ENCODE data around the gene ATXN7. TPM values are rescaled to one million over a fixed set of nuclear protein-coding genes. Genes with fewer than 3 reads are reported as not detected.

The ATXN7 gene
- total and polyA plus RNA-seq, 2 experiments from 2014 or later = 3.0 to 14.4 TPM

DNA sequence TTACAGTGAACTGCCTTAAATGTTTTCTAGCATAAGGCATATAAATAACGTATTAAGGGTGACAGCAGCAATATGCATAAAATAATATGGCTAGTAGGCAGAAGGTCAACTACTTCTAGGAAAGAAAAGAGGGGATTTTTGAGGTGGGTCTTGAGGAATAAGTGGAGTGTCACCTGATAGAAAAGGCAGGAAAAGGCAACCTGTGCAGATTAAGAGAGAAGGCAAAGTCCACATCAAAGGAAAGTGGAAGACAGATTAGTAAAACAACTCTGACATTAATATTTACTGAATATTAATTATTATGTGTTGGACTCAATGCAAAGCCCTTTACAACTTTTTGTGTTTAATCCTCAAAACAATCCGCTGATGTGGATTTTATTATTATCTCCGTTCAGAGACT, 2.9 kb upstream of the ATXN7 start:
- Histone ChIP-seq H3K9me3 (ENCODE audit: low read depth) (no peaks in the 10 kb centered on the region), H3K9me2 (replicated peaks; ENCODE audit: insufficient read depth) (no peaks in the 10 kb centered on the region), H3K36me3 (replicated peaks; ENCODE audit: insufficient read depth, low read depth) (no peaks in the 10 kb centered on the region), H4K20me1 (ENCODE audit: insufficient read depth, poor library complexity, severe bottlenecking) (no peaks in the 10 kb centered on the region), H3K27me3 (no peaks in the 10 kb centered on the region), H3K4me1 (ENCODE audit: insufficient read depth) (peaks cover 15% of the 10 kb centered on the region), H2AFZ (no peak overlapping the region), H3K79me2 (peaks cover 87% of the 10 kb centered on the region), H3K4me3 (no peak overlapping the region), H3K27ac (no peak overlapping the region), H3K4me2 (no peak overlapping the region)
- TF ChIP-seq EZH2phosphoT487 (IDR thresholded peaks at IDR 0.05; ENCODE audit: low read depth, severe bottlenecking, unreplicated experiment) (no peak), EZH2 (IDR thresholded peaks at IDR 0.05; ENCODE audit: borderline replicate concordance) (no peak)
- TF ChIP-seq, protein P1, sequence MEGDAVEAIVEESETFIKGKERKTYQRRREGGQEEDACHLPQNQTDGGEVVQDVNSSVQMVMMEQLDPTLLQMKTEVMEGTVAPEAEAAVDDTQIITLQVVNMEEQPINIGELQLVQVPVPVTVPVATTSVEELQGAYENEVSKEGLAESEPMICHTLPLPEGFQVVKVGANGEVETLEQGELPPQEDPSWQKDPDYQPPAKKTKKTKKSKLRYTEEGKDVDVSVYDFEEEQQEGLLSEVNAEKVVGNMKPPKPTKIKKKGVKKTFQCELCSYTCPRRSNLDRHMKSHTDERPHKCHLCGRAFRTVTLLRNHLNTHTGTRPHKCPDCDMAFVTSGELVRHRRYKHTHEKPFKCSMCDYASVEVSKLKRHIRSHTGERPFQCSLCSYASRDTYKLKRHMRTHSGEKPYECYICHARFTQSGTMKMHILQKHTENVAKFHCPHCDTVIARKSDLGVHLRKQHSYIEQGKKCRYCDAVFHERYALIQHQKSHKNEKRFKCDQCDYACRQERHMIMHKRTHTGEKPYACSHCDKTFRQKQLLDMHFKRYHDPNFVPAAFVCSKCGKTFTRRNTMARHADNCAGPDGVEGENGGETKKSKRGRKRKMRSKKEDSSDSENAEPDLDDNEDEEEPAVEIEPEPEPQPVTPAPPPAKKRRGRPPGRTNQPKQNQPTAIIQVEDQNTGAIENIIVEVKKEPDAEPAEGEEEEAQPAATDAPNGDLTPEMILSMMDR (IDR thresholded peaks at IDR 0.05; ENCODE audit: poor library complexity) = no peak
- no peak for DNase-seq (ENCODE audit: low spot score)
- 81% methylated on average over 3 of the region's 3 CpGs for WGBS (ENCODE audit: low lambda C conversion rate, missing lambda C conversion rate)

DNA sequence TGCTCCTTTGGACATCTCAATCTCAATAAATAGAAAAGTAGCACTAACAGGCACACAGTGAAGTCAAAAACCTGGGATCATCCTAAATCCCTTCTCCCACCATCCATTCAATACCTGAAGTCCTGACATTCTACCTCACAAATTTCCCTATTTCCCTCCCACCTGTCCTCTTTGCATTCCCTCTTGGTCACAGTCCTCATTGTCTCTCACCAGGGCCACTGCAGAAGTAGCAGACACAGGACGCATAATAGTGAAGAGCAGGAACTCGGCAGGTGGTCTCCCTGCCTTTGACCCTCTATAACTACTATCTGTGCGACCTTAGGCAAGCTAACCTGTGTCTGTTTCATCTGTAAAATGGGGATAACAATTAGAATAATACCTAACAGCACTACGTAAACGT, 2.4 kb upstream of the ATXN7 start:
- DNase-seq (ENCODE audit: low spot score) = no peak
- no peak overlapping the region for H3K27ac ChIP-seq
- no peak overlapping the region for H2AFZ ChIP-seq
- peaks cover 15% of the 10 kb centered on the region for H3K4me1 ChIP-seq (ENCODE audit: insufficient read depth)
- no peaks in the 10 kb centered on the region for H4K20me1 ChIP-seq (ENCODE audit: insufficient read depth, poor library complexity, severe bottlenecking)
- TF ChIP-seq EZH2 (IDR thresholded peaks at IDR 0.05; ENCODE audit: borderline replicate concordance) (no peak), EZH2phosphoT487 (IDR thresholded peaks at IDR 0.05; ENCODE audit: low read depth, severe bottlenecking, unreplicated experiment) (no peak)
- TF ChIP-seq, protein P1 (IDR thresholded peaks at IDR 0.05; ENCODE audit: poor library complexity) = no peak
- H3K9me3 ChIP-seq (ENCODE audit: low read depth) = no peaks in the 10 kb centered on the region
- H3K9me2 ChIP-seq (replicated peaks; ENCODE audit: insufficient read depth) = no peaks in the 10 kb centered on the region
- WGBS (ENCODE audit: low lambda C conversion rate, missing lambda C conversion rate) = 77% methylated on average over 5 of the region's 5 CpGs
- no peaks in the 10 kb centered on the region for H3K36me3 ChIP-seq (replicated peaks; ENCODE audit: insufficient read depth, low read depth)
- H3K4me2 ChIP-seq = no peak overlapping the region
- no peak overlapping the region for H3K4me3 ChIP-seq
- H3K79me2 ChIP-seq = peaks cover 87% of the 10 kb centered on the region
- H3K27me3 ChIP-seq = no peaks in the 10 kb centered on the region

DNA sequence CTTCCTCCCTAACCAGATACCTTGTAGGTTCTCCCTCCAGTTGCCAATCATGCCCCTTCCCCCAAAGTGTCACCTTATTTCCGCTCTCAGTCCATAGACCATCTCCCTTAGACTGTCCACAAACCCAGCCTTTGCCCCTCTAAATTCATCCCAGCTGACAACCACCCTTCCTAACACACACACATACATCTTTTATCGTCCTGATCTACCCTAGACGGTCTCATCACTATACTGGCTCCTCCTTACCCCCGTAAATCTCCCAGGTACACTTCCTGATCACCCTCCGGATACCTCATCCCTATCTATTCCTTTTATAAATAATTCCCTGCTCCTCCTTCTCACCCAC, 890 bp upstream of the ATXN7 start:
- 28% methylated on average over 5 of the region's 5 CpGs for WGBS (ENCODE audit: low lambda C conversion rate, missing lambda C conversion rate)
- TF ChIP-seq, protein P1 (IDR thresholded peaks at IDR 0.05; ENCODE audit: poor library complexity) = no peak
- TF ChIP-seq EZH2 (IDR thresholded peaks at IDR 0.05; ENCODE audit: borderline replicate concordance) (no peak), EZH2phosphoT487 (IDR thresholded peaks at IDR 0.05; ENCODE audit: low read depth, severe bottlenecking, unreplicated experiment) (no peak)
- H3K4me3 ChIP-seq = peak overlapping the region; percentile 100
- H3K27ac ChIP-seq = peak overlapping the region; percentile 100
- H2AFZ ChIP-seq = peak overlapping the region; percentile 100
- H3K79me2 ChIP-seq = peaks cover 86% of the 10 kb centered on the region
- H3K36me3 ChIP-seq (replicated peaks; ENCODE audit: insufficient read depth, low read depth) = no peaks in the 10 kb centered on the region
- peak overlapping the region; percentile 82 for H3K4me2 ChIP-seq
- no peaks in the 10 kb centered on the region for H4K20me1 ChIP-seq (ENCODE audit: insufficient read depth, poor library complexity, severe bottlenecking)
- no peaks in the 10 kb centered on the region for H3K9me3 ChIP-seq (ENCODE audit: low read depth)
- H3K27me3 ChIP-seq = no peaks in the 10 kb centered on the region
- peaks cover 15% of the 10 kb centered on the region for H3K4me1 ChIP-seq (ENCODE audit: insufficient read depth)
- H3K9me2 ChIP-seq (replicated peaks; ENCODE audit: insufficient read depth) = no peaks in the 10 kb centered on the region
- DNase-seq (ENCODE audit: low spot score) = no peak

Data from hepatocyte (in vitro differentiated cells).